Right kidney (tissue), 1 donor: ENCODE results near the gene ELL.

Experiments
- DNase-seq: peaks from one replicate; pipeline ENCODE4 v3.0.0-alpha.2; 2016

ELL gene

DNA sequence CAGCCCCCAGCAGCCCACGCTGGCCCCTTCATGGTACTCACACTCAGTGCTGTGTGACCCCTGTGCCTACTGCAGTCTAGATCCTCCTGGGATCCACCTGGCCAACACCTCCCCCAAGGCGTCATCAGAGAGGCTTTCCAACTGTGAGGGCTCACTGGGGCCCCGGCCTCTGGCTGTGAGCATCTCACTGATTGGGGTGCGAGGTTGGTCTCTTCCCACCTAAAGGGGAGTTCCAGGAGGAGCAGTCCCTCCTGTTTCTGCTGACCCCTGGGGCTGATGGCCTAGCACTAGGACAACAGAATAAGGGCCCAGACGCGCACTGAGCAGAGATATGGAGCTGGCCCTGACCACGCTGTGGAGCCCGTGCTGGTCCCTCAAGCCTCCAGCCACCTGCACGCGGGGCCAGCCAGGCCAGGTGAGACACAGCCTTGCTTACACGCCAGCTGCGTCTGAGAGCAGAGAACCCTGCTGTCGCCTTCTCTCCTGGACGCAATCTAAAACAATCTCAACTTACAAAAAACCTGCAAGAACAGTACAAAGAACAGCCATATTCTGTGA is 32.2 kb downstream of the ELL start:
- DNase-seq, result no peak

DNA sequence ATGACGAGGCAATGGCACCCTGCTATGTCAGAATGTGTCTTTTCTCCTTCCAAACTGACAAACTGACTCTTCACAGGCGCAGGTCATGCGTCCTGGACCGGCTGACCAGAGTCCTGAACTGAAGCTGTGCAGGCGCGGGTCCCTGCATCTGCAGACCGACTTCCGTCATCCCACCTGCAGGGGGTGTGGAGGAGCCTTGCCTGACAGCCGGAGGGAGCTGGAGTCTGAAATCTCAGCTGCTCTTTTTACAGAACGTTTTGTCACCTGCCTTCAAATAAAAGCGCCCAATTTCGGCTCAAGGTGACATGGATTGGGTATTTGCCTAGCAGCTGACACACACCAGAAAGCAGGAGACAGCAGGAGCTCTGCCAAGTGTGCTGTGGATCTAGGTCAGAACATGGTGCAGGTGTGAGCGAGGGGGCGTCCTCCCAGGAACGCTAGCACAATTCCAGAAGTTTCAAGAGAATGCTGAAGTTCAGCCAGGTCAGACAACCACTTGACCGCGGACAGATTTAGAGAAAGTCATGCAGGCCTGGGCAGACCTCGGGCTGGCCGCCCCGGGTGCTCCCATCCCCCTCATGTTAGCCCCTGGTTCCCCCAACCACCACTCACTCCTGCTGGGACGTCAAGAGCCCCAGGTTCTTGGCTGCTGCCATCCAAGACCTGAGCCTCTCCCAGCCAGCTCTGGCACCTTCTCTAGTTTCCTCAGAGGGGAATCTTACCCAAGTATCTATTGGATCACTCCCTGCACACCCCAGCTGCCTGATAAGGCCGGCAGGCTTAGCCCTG is 32.8 kb downstream of the ELL start:
- DNase-seq, result no peak

DNA sequence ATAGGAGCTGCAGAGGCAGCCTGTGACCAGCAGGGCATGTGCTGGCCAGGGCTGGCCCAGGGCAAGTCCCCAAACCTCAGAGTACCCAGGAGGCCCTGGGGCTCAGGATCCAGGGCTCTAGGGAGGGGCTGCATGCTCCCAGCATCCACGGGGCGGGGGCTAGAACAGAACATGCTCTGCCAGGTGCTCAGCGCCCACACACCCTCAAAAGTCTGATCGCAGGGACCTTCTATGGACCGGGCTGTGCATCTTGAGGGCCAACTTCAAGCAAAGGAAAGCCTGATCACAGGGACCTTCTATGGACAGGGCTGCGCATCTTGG is 33.5 kb downstream of the ELL start:
- DNase-seq, result no peak

DNA sequence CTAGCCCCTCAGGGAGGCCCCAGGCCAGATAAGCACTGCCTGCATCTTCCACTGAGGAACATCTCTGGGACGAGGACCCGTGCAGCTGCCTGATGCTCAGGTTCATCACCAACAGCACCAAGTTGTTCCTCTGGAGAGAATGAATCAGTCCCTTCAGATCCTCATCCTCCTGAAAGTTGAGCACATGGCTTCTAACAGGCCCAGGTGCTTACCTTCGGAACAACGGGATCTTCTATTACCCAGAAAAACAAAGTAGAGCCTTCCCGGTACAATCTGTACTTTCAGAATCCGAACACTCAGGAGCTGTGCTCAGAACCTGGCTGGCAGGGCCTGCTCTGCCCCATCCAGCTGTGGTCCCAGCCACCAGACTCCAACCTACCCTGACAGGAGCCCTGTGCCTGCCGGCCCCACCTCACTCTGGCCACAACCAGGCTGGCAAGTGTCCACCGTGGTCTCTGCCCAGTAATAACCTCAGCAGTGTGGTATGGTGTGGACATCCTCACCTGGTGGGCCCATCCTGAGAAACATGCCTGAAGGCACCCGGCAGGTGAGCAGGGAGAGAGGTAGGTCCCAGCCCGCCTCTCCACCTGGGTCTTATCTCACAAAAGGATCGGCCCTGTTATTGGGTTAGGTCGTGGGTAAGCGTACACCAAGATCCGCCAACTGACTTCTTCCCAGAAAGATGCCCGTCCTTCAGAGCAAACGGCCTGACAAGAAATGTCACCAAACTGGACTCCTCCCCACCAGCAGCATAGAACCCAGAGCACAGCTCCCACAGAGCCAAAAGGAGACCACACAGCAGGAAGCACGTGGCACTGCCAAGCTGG is 34.1 kb downstream of the ELL start:
- no peak for DNase-seq

DNA sequence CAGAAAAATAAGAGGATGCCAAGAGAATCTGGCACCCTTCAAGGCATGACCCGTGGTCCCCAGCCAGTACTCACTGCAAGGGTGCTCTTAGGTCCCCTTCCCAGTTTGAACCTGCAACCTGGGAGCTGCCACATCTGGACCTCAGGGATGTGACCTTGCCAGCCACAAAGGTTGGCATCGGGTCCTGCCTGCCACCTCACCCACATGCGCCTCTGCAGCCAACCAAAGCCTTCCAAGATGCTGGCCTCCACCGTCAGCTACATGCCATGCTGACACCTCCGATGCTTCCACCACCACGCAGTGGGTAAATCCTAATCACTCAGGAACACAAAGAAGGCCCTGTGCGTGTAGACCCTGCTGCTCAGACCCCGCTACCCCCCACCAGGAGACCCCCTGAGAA is 35.1 kb downstream of the ELL start:
- DNase-seq, result no peak

DNA sequence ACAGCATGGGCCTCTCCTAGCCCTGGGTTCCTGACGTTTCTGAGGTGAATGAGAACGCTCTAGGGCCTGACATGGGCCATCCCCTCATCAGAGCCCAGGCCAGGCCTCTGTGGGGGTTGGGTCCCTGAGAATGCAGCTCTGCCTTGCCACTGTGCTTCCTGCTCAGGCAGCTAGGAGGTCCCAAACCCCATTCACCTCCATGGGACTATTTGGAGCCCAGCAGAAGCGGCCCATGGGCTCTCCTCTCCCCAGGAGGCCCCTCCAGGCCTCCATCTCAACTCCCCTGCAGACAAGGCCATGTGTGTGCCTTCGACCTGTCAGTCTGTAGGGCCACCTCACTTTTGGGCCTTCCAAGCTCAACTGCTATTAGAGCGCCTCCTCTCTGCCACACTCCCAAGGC is 36.9 kb downstream of the ELL start:
- no peak for DNase-seq

DNA sequence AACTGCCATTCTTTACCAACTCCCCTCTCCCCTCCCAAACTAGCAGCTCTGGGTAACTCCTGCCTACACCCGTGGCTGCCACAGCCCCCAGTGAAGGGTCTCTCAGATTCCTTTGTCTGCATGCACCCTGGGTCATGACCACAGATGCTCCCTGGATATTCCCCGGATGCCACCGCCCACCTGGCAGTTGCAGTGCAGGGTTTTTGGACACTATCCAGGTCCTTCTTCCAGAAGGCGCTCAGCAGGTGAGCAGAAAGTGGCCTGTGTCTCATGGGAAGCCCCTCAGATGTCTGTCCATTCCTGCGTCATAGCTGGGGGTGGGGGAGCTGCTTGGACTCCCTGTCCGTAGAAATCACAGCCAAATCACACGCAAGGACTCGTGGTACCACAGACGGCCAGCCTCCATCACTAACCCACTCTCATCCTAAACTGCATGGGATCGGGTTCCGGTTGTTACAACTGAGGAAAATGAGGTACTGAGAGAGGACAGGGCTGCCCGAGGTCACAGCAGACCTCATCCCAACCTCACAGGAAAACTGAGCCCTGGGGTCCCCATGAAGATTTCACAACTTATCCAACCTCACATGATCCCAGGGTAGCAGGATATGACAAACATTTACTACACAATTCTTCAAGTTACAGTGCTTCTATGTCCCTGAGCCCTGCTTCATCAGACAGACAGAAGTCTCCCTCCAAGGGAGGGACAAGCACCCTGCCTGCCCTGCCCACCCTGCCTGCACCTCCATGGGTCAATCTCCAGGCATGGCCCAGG is 38.6 kb downstream of the ELL start:
- DNase-seq, result no peak

DNA sequence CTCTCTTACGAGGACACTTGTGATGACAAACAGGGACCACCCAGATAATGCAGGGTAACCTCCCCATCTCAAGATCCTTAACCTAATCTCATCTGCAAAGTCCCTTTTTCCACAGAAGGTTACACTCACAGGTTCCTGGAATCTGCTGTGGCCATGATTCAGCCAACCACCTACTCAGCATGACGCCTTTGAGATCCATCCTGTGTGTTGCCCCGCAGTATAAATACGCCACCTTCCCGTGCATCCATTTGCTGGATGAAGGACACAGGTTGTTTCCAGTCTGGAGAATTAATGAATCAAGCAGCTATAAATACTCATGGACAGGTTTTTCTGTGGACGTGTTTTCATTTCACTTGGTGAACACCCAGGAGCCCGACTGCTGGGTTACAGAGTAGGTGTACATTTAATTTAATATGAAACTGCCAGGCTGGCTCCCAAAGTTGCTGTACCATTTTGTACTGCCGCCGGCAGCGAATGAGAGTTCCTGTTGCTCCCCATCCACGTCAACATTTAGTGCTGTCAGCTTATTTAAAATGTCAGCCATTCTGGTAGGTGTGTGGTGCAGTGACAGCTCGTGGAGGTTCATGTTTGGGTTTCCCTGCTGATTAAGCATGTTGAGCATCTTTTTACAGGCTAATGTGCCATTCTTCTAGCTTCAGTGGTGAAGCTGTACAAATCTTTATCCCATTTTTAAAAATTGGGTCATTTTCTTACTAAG is 40.2 kb downstream of the ELL start:
- DNase-seq, result no peak

DNA sequence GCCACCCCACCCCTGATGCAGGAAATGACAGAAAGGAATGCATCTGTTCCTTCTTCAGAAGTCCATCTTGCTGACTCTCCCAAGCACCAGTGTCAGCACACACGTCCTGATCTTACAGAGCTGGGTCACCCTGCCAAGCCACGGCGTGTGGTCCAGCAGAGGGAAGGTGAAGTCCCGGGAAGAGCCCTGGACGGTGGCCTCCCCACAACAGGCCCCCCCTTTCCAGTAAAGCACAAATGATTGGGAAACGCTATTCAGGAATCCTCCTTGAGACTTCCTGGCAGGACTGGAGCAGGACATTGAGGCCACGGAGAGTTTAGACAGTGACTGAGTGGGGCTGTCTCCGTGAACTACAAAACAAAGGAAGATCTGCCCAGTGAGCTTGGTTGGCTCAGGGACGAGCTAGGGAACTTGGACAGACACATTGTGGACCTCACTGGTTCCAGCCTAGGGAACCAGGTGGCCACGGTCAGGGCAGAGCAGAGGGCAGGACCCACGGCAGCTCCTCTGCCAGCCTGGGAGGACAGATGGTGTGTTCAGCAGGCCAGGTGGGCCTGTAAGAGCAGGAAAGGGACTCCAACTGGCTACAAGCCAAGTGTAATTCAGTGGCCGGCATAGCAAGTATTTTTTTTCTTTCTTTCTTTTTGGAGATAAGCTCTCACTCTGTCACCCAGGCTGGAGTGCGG is 41.7 kb downstream of the ELL start:
- DNase-seq, result no peak

DNA sequence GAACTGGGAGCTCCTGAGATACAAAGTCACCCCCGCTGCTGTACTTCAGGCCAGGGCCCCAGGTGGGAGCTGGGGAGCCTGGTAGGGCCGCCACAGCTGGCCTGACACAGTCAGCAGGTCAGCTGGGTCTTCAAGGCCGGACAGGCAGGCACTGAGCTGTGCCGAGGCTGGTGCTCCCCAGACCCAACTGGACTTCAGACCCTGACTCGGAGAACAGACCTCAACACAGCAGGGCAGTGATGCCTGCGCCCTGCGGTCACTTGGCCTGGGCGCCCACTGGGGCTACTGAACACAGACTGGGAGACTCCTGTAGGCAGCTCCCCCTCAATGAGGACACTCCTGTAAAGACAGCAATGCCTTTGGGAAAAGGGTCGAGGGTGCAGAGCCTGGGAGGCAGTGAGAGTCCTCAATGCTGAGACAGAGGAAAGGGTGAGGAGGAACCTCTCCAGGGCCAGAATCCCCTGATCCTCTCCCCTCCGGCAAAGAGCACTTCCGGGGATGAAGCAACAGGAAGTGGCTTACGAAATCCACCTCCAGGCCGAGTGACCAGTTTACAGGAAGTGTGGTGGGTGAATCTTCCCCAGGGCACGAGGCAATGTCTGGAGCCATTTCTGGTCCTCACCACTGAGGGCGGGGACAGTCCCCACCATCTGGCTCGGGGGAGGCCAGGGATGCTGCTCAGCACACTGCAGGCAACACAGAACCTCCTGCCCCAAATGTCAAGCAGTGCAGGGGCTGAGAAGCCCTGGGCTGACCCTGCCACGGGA is 43.1 kb downstream of the ELL start:
- no peak for DNase-seq

DNA sequence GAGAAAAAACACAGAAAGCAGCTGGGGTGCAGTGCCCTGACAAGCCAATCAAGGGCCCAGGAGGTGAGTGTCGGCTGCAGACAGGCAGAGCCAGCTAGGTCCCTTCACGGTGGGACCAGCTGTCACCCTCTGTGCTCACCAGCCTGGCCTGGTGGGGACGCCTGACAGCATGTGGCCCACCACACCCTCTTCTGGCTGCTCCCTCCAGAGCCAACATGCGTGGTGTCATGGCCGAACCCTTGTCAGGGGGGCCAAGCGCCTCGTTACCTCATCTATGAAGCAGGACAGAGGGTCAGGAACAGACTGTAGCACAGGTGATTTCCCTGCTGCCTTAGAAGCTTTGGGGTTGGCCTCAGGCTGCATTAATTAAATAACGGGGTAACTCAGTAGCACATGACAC is 43.9 kb downstream of the ELL start:
- DNase-seq, result no peak

DNA sequence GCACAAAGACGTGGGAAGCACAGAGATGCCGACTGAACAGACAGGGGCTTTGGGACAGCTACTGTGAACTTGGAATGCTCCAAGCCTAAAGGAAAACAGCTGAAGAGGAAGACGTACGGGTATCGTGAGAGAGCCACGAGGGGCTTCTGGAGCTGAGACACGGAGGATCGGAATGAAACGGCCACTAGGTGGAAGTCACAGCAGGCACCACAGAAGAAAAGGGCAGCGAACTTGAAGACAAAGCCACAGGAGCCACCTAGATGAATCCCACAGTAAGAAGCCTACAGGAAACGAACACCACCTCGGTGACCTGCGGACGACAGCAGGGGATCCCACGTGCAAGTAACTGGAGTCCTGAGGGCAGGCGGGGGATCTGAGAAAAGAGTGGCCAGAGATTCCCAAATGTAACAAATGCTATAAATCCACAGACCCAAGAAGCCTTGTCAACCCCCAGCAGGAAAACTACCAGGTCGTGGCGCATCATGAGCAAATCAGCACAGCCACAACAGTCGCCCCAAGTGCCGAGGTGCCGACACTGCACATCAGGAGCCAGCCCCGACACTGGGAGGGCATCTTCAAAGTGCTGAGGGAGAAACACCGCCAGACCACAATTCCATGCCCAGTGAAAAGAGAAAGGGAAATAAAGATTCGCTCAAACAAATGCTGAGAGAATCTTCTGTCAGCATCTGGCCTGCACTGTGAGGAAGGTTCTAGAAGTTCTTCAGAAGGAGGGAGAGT is 44.7 kb downstream of the ELL start:
- no peak for DNase-seq

DNA sequence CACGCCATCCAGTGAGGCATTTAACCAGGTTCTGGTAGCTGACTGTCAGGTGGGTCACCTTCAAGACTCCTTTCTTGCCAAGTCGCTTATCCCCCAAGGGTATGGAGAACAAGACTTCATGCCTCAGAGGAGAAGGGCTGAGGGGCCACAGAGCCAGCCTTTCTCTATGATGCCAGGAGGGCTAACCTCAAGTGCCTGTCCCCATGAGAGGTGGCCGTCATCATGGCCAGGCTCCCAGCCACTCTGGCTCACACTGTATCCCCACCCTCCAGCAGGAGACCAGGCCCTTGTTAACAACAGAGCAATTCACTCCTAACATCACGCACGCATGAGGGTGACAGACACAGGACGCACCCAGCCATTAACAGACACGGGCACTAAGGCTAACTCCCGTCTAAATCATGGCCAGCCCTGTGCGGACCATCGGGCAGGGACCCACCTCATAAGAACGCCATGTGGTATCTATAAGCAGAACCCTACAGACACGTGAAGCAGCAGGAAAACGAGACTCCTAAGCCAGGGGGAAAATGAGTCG is 45.3 kb downstream of the ELL start:
- DNase-seq, result no peak

DNA sequence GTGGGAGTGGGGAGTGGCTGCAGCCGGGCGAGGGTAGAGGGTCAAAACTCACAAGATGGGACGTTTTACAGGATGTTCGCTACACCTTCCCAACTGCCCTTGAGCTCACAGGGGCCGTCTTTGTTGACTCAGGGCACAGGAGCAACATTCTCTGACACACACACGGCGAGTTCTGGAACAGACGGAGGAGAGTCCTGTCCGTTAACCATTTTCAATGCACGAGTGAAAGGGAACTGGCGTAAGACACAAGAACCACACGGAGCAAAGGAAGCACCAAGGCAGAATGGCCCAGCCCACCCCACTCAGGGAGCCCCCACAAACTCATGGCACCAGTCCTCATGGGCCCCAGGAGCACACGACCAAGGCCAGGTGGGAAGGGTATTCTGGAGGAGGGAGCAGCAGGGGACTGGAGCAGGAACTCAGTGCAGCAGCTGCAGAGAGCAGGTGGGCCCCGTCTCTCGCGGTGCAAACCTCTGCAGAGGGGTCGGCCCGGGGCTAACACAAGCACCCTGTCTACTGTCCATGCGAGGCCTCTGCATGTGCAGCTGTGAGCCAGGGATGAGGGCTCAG is 46.0 kb downstream of the ELL start:
- no peak for DNase-seq

DNA sequence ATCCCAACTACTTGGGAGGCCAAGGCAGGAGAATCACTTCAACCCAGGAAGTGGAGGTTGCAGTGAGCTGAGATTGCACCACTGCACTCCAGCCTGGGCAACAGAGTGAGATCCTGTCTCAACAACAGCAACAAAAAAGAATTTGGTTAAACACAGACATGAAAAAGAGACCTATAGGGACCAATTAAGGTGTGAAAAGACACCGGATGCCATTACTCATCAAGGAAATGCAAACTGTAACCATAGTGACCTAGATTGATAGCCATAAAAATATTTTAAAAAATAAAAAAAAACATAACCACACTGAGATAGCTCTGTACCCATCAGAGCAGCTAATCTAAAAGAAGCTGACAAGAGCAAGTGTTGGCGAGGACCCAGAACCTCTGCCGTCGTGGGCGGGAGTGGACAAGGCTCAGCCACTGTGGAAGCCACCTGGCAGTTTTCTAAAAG is 46.8 kb downstream of the ELL start:
- no peak for DNase-seq

DNA sequence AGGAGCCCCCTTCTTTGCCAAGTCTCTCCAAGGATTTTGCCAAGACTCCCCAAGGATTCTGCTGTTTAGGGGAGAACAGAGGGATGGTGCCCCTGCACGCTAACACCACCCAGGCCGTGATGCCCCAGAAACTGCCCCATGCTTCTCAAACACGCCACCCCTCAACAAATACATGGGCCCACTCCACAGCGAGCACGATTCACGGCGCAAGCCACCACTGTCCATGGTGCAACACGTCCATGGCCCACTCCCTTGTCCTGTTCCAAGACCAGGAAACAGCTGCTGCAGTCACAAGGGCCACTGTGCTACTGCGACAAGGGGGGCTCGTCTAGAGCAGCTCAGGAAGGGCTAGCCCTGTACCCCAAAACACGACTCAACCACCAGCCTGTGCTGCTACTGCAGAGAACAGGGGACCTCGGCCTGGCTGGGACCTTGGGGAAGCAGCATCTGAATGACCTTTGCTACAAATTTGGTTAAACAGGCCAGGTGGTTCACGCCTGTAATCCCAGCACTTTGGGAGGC is 47.4 kb downstream of the ELL start:
- no peak for DNase-seq

DNA sequence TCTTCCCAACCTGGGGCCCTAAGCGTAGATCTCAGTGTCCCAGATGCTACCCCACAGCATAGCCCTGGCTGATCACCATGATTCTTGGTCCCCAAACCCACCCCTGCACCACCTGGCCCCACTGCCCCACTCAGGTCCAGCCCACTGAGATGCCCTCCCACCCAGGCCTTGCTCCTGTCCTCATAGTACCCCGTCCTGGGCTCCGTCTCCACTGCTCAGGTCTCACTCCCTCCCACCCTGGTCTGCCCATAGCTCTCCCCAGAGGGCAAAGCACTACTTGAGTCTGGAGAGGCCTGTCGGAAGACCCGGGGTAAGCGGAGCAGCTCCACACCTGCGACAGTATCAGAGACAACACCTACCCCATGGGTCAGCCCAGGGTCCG is 48.2 kb downstream of the ELL start:
- no peak for DNase-seq

DNA sequence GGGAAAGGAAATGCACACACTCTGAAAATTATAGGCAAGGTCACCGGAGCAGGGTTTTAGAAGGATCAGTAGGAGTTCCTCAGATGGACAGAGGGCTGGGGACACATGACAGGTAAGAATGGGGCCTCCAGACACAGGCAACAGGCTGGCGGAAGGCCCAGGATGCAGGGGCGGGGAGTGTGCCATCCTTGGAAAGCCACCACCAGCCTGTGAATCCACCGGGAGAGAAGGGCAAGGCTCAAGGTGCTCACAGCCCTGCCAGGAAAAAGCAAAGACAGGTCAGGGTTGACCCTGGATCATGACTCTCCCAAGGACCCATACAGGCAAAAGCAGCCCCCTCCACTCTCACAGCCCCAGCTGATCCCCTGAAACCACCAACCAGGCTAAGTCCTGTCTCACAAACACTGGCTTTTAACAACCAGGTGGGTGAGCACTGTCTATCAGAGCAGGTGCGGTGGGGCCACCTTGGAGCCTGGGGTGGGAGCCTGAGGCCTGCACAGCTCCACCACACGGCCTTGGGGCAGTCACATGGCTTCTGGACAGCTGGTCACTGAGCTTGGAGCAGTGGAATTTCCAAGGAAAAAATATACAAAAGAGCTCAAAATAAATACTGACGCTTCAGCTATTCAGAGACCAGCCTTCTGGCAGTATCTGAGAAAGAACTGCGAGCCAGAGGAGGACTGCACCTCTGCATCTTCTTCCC is 48.7 kb downstream of the ELL start:
- DNase-seq, result no peak

DNA sequence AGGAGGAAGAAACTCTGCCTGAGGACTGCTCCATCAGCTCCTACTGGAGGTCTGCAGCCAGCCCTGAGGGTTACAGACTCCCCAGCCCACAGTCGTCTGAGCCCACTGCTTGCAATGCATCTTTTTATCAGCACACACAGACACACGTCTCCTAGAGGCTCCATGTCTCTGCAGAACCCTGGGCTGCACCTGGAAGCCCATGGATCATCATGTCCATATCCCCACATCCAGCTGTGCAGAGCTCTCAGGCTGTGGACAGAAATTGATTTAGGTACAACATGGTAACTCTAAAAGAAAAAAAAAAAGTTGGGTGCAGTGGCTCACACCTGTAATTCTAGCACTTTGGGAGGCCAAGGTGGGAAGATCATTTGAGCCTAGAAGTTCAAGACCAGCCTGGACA is 51.1 kb downstream of the ELL start:
- no peak for DNase-seq
